HG02981 (cell line): ENCODE data around the gene TXNRD2.
"Not testable (repeated sequence)": the region's sequence is repeated elsewhere in the genome, so short reads cannot be mapped to it uniquely, and the experiment has no call there.

Experiments used
- ATAC-seq: cut with Tn5 transposase; IDR thresholded peaks from one replicate; pipeline ENCODE4 v1.9.1; 2021; ENCODE audit warnings: mild to moderate bottlenecking, moderate library complexity; ENCODE audit not compliant: unreplicated experiment

TXNRD2 gene

GRCh38 chr22:19951346-19951745 is 9.7 kb upstream of the TXNRD2 start:
- no peak for ATAC-seq

GRCh38 chr22:19948057-19948760 is 6.6 kb upstream of the TXNRD2 start:
- no peak for ATAC-seq

- ATAC-seq, result no peak
Observed at GRCh38 chr22:19943082-19944026, 1.7 kb upstream of the TXNRD2 start.

DNA sequence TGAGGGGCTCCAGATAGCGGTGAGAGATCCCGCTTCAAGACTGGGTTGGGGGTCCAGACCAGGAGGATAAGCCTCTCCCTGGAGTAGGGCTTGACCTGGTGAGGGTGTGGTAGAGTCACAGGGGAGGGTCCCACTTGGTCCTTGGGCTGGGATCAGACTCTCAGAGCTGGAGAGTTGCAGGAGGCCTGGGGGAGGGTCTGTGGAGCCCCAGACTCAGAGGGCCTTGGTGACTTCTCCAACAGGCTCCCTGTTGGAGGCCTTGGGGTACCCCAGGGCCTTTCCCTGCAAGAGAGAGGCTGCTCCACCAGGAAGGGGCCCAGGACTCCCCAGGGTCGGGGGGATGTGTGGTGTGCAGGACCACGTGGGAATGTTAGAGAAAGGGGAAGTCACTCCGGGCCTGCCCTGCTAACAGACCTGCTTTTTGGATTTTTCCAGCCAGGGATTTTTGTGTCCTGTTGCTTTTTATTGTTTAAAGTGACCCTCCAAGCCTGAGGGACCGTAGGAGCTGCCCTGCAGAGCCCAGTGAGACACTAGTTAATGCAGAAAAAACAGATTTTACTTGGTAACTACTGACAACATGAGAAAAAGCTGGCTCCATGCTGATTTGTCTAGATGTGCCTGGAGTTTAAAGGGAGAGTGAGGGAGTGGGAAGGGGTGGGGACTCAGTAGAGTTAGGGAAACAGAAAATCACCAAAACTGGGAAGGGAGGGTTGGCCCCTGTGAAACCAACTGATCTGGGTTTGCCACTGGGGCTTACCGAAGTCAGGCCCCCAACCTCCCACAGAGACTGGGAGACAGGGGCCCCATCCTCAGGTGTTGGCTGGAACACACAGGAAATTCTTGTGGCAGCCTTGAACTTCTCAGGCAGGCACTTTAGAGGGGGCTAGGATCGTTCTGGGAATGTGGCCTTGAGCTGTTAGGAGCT is 801 bp upstream of the TXNRD2 start:
- no peak for ATAC-seq

- ATAC-seq, result no peak
Observed at GRCh38 chr22:19940536-19941364, 868 bp downstream of the TXNRD2 start.

DNA sequence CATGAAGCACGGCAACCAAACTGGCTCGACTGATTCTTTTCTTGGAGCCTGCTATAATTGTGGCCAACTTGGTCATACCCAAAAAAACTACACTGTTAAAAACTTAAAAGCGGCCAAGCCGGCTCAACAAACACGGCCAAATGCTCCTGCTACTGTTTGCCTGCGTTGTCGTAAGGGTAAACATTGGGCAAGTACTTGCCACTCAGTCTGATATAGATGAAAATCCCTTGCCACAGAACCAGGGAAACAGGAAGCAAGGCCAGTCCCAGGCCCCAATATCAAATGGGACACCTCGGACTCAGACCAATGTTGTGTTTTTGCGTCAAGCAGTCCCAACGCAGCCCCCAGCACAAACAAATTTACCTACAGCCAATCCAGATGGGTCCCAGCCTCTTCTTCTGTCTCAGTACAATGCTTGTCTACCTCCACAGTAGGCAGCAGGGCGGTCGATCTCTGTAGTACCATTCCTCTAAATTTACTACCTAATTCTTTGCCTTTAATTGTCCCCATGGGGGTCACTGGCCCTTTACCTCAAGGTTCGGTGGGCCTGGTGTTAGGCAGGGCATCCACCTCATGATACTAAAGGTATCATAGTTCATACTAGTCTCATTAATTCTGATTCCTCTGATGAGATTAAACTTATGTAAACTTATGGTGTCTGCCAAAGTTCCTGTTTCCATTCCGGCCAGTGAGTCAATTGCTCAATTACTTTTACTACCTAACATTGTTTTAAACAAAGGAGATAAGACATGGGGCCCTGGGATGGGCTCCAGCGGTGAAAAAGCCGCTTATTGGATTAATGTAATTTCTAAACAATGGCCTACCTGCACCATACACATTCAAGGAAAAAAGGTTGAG is 3.8 kb downstream of the TXNRD2 start:
- ATAC-seq, result no peak

DNA sequence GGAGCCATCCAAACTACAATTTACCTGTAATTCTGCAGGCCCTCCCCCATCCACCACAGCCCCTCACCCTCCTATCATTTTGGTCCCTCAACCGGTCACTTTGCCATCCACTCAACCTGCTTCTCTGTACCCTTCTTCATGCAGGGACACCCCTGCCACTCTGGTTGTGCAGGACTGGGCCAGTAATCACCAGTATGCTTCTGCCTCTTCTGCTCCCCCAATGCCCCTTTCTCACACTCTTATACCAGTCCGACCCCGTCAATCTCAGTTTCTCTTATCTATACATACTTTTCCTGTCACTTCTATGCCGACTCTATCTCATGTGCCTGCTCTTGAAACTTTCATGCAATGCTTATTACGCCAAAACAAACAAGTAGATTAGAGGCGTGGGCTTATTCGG is 5.1 kb downstream of the TXNRD2 start:
- ATAC-seq, result no peak

DNA sequence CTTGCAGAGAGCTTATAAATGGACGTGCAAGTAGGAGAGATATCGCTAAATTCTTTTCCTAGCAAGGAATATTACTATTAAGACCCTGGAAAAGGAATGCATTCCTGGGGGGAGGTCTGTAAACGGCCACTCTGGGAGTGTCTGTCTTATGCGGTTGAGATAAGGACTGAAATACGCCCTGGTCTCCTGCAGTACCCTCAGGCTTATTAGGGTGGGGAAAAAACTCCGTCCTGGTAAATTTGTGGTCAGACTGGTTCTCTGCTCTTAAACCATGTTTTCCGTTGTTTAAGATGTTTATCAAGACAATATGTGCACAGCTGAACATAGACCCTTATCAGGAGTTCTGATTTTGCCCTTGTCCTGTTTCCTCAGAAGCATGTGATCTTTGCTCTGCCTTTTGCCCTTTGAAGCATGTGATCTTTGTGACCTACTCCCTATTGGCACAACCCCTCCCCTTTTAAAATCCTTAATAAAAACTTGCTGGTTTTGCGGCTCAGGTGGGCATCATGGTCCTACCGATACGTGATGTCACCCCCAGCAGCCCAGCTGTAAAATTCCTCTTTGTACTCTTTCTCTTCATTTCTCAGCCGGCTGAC is 6.4 kb downstream of the TXNRD2 start:
- not testable (repeated sequence) for ATAC-seq

GRCh38 chr22:19933341-19934241 is 8.0 kb downstream of the TXNRD2 start:
- no peak for ATAC-seq

DNA sequence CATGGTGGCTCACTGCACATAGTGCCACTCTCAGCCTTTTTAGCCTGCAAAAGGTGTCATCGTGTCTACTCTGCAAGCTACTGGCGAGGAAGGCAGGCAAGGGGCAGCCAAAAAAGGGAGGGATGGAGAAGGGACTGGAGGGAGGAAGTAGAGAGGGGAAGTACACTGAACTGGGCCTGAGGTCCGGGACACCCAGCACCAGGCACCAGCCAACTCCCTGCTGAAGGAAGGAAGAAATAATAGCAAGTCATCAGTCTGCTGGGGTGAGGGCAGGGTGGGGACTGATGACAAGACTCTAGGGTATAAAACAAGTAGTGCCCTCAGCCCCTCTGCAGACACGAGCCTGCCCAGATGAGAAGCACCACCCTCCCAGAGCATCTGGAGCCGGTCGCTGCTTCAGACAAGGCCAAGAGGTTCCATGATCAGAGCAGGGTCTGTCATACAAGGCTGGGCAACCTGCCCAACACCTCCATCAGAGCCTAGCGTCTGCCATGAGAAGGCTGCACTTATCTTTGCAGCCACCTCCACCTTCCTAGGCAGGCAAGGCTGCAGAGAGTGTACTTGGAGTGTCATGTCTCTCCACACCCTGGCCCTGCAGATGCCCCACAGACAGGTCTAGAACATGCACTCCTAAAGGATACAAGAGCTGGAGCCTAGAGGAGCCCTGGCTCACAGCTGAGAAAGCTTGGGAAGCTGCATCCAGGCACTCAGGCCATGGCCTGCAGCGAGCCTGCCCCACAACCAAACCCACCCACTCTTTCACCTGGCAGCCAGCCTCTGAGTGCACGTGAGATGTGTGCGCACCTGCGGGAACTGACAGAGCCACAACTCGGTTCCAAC is 9.0 kb downstream of the TXNRD2 start:
- no peak for ATAC-seq

GRCh38 chr22:19931514-19931913 is 10.1 kb downstream of the TXNRD2 start:
- ATAC-seq, result no peak

GRCh38 chr22:19930551-19931486 is 10.8 kb downstream of the TXNRD2 start:
- no peak for ATAC-seq

DNA sequence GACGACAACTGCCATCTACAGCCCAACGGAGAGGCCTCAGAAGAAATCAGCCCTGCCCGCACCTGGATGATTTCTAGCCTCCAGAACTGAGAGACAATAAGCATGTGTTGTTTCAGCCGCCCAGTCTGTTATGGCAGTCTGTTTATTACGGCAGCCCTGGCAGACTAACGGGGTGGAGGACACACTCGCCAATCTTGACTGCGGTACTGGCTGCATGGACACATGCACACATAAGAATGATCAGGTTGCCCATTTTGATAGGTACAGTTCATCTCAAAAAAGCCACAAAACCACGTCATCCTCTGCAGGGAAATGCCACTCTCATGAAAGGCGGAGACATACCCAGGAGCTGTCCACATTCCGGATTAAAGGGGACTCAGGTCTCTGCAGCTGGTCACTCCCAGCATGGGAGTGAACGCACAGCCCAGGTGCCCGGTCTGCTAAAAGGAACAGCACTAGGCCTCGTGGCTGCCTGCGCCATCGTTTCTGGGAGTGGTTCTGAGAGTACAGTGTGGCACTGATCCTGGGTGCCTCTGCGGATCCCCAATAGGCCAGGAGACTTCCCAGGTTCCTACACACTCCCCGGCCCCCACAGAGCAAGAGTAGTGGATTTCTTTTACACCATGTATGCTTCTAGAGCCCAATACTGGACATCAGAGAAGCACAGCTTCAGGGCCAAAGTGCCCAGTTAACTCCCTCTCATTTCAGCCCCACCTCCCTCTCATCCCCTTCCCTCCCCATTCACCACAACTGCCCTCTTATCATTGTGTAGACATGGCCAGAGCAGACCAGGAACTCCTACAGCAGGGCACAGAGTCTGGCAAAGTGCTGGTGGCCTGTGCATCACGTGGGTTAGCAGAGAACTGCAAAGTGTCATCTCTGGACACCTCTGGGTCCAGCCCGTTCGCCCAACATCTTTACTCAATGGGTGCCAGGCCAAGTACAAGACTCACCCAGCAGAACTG is 11.8 kb downstream of the TXNRD2 start:
- no peak for ATAC-seq

GRCh38 chr22:19928207-19928606 is 13.4 kb downstream of the TXNRD2 start:
- no peak for ATAC-seq

- ATAC-seq, result no peak
Observed at GRCh38 chr22:19927696-19928095, 13.9 kb downstream of the TXNRD2 start.
